Stimulated activated CD4-positive, alpha-beta T cell treated with anti-CD3 and anti-CD28 coated beads, Interleukin-4, amount 100 ng/mL, for 48 hours (primary cell): ENCODE measurements around the gene CCDC148.

Experiments used
- DNase-seq, 2 donors: peaks; one replicate each; pipeline ENCODE4 v3.0.0-alpha.2; 2020; ENCODE audit warnings: low read depth in 2 of 2

The CCDC148 gene

GRCh38 chr2:158174495-158174894 is 282.1 kb downstream of the CCDC148 start:
- no peak for DNase-seq

- no peak for DNase-seq
Observed at GRCh38 chr2:158172719-158173118, 283.8 kb downstream of the CCDC148 start.

- no peak for DNase-seq
Observed at GRCh38 chr2:158154596-158154995, 302.0 kb downstream of the CCDC148 start.

GRCh38 chr2:158153270-158154015 is 303.1 kb downstream of the CCDC148 start:
- DNase-seq = no peak

GRCh38 chr2:158144914-158145625 is 311.5 kb downstream of the CCDC148 start:
- DNase-seq = no peak

GRCh38 chr2:158143703-158144360 is 312.7 kb downstream of the CCDC148 start:
- DNase-seq = no peak

GRCh38 chr2:158142568-158143332 is 313.8 kb downstream of the CCDC148 start:
- no peak for DNase-seq

- DNase-seq = no peak
Observed at GRCh38 chr2:158142165-158142564, 314.4 kb downstream of the CCDC148 start.

GRCh38 chr2:158140201-158140600 is 316.4 kb downstream of the CCDC148 start:
- no peak for DNase-seq

- no peak for DNase-seq
Observed at GRCh38 chr2:158138255-158138654, 318.3 kb downstream of the CCDC148 start.

GRCh38 chr2:158135096-158135495 is 321.5 kb downstream of the CCDC148 start:
- no peak for DNase-seq

GRCh38 chr2:158134655-158135054 is 321.9 kb downstream of the CCDC148 start:
- DNase-seq = no peak

- no peak for DNase-seq
Observed at GRCh38 chr2:158134055-158134454, 322.5 kb downstream of the CCDC148 start.

- DNase-seq = no peak
Observed at GRCh38 chr2:158131919-158132566, 324.5 kb downstream of the CCDC148 start.

GRCh38 chr2:158131483-158131912 is 325.1 kb downstream of the CCDC148 start:
- no peak for DNase-seq

- no peak for DNase-seq
Observed at GRCh38 chr2:158130832-158131473, 325.6 kb downstream of the CCDC148 start.

- no peak for DNase-seq
Observed at GRCh38 chr2:158129037-158129436, 327.5 kb downstream of the CCDC148 start.

- no peak for DNase-seq
Observed at GRCh38 chr2:158128168-158128973, 328.2 kb downstream of the CCDC148 start.

- no peak for DNase-seq
Observed at GRCh38 chr2:158127380-158127804, 329.2 kb downstream of the CCDC148 start.
